ENCODE measurements around the gene ING4.

The ING4 gene

GRCh38 chr12:6643569-6644256 lies 19.2 kb downstream of the ING4 start:
- ATAC-seq (replicated peaks; ENCODE audit: extremely low read depth, poor library complexity, severe bottlenecking) (peak; percentile 36), DNase-seq (ENCODE audit: low spot score in 2 of 2) (no peak)
- H3K4me3 Mint-ChIP-seq: no peak overlapping the region
- peaks cover 18% of the 10 kb centered on the region for H3K4me1 Mint-ChIP-seq
- no peaks in the 10 kb centered on the region for H3K27me3 Mint-ChIP-seq
- no peak overlapping the region for H3K27ac Mint-ChIP-seq (ENCODE audit: low read depth)
- no peaks in the 10 kb centered on the region for H3K9me3 Mint-ChIP-seq
- H3K36me3 Mint-ChIP-seq (ENCODE audit: insufficient read depth): peaks cover 8% of the 10 kb centered on the region

- H3K9me3 Mint-ChIP-seq: no peaks in the 10 kb centered on the region
- no peaks in the 10 kb centered on the region for H3K27me3 Mint-ChIP-seq
- no peak overlapping the region for H3K27ac Mint-ChIP-seq (ENCODE audit: low read depth)
- DNase-seq (ENCODE audit: low spot score in 2 of 2) (no peak), ATAC-seq (replicated peaks; ENCODE audit: extremely low read depth, poor library complexity, severe bottlenecking) (no peak)
- H3K4me3 Mint-ChIP-seq: no peak overlapping the region
- H3K36me3 Mint-ChIP-seq (ENCODE audit: insufficient read depth): peaks cover 3% of the 10 kb centered on the region
- peaks cover 13% of the 10 kb centered on the region for H3K4me1 Mint-ChIP-seq
Measured at GRCh38 chr12:6641131-6641530, 21.8 kb downstream of the ING4 start.

GRCh38 chr12:6640497-6640896 lies 22.4 kb downstream of the ING4 start:
- DNase-seq (ENCODE audit: low spot score in 2 of 2) (no peak), ATAC-seq (replicated peaks; ENCODE audit: extremely low read depth, poor library complexity, severe bottlenecking) (no peak)
- Mint-ChIP-seq H3K4me3 (no peak overlapping the region), H3K36me3 (ENCODE audit: insufficient read depth) (peaks cover 6% of the 10 kb centered on the region), H3K27ac (ENCODE audit: low read depth) (no peak overlapping the region), H3K4me1 (peaks cover 18% of the 10 kb centered on the region), H3K27me3 (no peaks in the 10 kb centered on the region), H3K9me3 (no peaks in the 10 kb centered on the region)

DNA sequence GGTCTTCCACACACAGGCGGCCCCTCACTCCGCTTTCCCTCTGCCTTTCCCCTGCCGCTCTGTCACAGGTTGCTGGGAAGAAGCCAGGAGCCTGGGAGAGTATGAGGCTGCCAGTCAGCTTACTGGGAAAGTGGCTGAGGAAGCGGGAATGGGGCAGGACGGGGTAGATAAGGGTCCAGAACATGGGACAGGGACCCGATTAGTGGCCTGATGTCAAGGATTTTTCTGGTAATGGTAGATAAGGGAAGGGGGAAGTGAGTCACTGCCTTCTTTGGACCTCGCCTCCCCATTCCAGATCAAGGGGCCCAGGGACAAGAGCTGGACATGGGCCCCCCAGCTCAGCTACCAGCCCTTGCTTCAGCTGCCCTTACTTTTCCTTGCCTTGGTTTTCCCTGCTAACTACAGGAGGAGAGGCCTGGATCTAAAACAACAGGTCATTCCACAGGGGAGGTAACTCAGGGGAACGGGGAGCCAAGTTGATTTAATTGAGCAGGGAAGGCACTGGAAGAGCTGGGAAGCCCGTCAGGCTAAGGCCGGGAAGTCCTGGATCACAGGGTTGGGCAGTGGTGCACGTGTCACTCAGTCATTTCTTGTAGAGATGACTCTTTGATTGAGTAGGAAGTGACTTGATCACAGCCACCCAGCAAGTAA lies 23.6 kb downstream of the ING4 start:
- H3K36me3 Mint-ChIP-seq (ENCODE audit: insufficient read depth): peaks cover 9% of the 10 kb centered on the region
- ATAC-seq (replicated peaks; ENCODE audit: extremely low read depth, poor library complexity, severe bottlenecking) (no peak), DNase-seq (ENCODE audit: low spot score in 2 of 2) (no peak)
- no peaks in the 10 kb centered on the region for H3K9me3 Mint-ChIP-seq
- peaks cover 18% of the 10 kb centered on the region for H3K4me1 Mint-ChIP-seq
- no peak overlapping the region for H3K27ac Mint-ChIP-seq (ENCODE audit: low read depth)
- no peaks in the 10 kb centered on the region for H3K27me3 Mint-ChIP-seq
- no peak overlapping the region for H3K4me3 Mint-ChIP-seq

- Mint-ChIP-seq H3K27ac (ENCODE audit: low read depth) (no peak overlapping the region), H3K27me3 (no peaks in the 10 kb centered on the region), H3K4me3 (no peak overlapping the region), H3K4me1 (peaks cover 18% of the 10 kb centered on the region), H3K36me3 (ENCODE audit: insufficient read depth) (peaks cover 8% of the 10 kb centered on the region), H3K9me3 (no peaks in the 10 kb centered on the region)
- DNase-seq (ENCODE audit: low spot score in 2 of 2) (no peak), ATAC-seq (replicated peaks; ENCODE audit: extremely low read depth, poor library complexity, severe bottlenecking) (no peak)
Measured at GRCh38 chr12:6638305-6638704, 24.6 kb downstream of the ING4 start.

GRCh38 chr12:6635856-6636531 lies 26.9 kb downstream of the ING4 start, which contains the start of gene LPAR5:
Gene LPAR5 (minus strand): TSS chr12:6635959. CDS start chr12:6621248, 14,711 bp downstream.
- H3K27me3 Mint-ChIP-seq: no peaks in the 10 kb centered on the region
- peak within 1 kb of the TSS; percentile 89 for H3K27ac Mint-ChIP-seq (ENCODE audit: low read depth)
- ATAC-seq (replicated peaks; ENCODE audit: extremely low read depth, poor library complexity, severe bottlenecking) (peak; percentile 37), DNase-seq (ENCODE audit: low spot score in 2 of 2) (no peak)
- H3K9me3 Mint-ChIP-seq: no peaks in the 10 kb centered on the region
- H3K4me1 Mint-ChIP-seq: peaks cover 39% of the 10 kb centered on the region
- H3K4me3 Mint-ChIP-seq: peak within 1 kb of the TSS; percentile 76
- peaks cover 9% of the 10 kb centered on the region for H3K36me3 Mint-ChIP-seq (ENCODE audit: insufficient read depth)

DNA sequence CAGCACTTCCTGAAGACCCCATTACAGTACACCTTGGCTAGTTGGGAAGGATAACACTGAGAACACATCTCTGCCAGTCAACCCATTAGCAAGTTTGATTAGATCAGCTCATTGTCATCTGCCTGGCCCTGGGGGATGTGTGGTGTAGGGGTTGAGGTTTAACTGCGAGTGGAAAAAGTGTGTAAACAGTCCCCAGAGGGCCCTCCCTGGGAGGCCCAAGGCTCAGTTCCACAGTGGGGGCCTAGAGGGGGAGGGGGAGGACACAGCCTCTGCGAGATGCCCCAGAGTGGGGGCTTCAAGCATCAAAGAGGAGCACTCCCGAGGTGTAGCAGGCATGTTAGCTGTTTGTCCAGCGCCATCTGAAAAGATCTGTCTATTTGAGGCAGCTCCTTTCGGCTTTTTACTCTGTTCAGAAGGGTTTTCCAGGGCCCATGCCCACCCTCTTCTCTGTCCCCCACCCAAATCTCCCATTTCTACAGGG lies 27.5 kb downstream of the ING4 start:
- DNase-seq (ENCODE audit: low spot score in 2 of 2) (peak in 1 of 2 donors; percentile 21), ATAC-seq (replicated peaks; ENCODE audit: extremely low read depth, poor library complexity, severe bottlenecking) (peak; percentile 26)
- H3K27ac Mint-ChIP-seq (ENCODE audit: low read depth): peak overlapping the region; percentile 89
- H3K4me1 Mint-ChIP-seq: peaks cover 43% of the 10 kb centered on the region
- peaks cover 9% of the 10 kb centered on the region for H3K36me3 Mint-ChIP-seq (ENCODE audit: insufficient read depth)
- peak overlapping the region; percentile 76 for H3K4me3 Mint-ChIP-seq
- H3K9me3 Mint-ChIP-seq: no peaks in the 10 kb centered on the region
- H3K27me3 Mint-ChIP-seq: no peaks in the 10 kb centered on the region

DNA sequence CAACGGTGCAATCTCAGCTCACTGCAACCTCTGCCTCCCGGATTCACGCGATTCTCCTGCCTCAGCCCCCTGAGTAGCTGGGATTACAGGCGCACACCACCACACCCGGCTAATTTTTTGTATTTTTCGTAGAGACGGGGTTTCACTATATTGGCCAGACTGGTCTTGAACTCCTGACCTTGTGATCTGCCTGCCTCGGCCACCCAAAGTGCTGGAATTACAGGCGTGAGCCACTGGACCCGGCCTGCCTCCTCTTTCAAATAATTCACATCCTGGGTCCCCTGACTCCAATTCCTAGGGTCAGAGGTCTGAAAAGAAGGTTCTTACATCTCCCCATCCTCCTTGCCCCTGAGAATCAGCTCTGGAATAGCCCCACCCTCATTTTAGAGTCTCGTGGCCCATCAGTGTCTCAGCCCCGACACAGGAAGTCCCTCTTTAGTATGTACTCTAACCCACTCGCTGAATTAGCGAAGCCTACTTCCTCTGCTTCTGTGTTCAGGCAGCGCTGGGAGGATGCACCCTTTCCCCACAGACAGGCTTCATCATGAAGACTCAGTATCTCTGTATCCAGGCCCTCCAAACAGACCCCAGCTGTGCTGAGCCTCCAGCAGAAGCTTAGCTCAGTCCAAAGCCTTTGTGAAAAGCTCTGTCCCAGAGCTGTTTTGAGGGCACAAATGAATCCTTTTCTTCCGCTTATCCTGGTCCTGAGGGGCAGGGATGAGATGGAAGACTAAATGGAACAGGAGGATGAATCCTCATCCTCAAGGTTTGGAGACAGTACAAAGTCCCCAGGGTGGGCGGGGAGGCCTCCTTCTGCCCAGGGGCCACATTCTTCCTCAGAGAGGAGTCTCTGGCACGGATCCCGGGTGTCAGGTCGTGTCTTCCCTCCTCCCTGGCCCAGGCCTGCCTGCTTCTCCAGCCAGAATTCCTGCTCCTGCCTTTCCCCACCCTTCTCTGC lies 30.6 kb downstream of the ING4 start:
- Mint-ChIP-seq H3K27me3 (no peaks in the 10 kb centered on the region), H3K4me3 (peak overlapping the region; percentile 79), H3K27ac (ENCODE audit: low read depth) (peak overlapping the region; percentile 91), H3K4me1 (peaks cover 55% of the 10 kb centered on the region), H3K36me3 (ENCODE audit: insufficient read depth) (peaks cover 12% of the 10 kb centered on the region), H3K9me3 (no peaks in the 10 kb centered on the region)
- DNase-seq (ENCODE audit: low spot score in 2 of 2) (peak in 1 of 2 donors; percentile 41), ATAC-seq (replicated peaks; ENCODE audit: extremely low read depth, poor library complexity, severe bottlenecking) (peak; percentile 74)

GRCh38 chr12:6631549-6631961 lies 31.4 kb downstream of the ING4 start:
- no peaks in the 10 kb centered on the region for H3K9me3 Mint-ChIP-seq
- H3K4me1 Mint-ChIP-seq: peaks cover 59% of the 10 kb centered on the region
- peak overlapping the region; percentile 79 for H3K4me3 Mint-ChIP-seq
- H3K27ac Mint-ChIP-seq (ENCODE audit: low read depth): peak overlapping the region; percentile 91
- H3K36me3 Mint-ChIP-seq (ENCODE audit: insufficient read depth): peaks cover 15% of the 10 kb centered on the region
- no peak for DNase-seq (ENCODE audit: low spot score in 2 of 2)
- ATAC-seq (replicated peaks; ENCODE audit: extremely low read depth, poor library complexity, severe bottlenecking): peak; percentile 34
- H3K27me3 Mint-ChIP-seq: no peaks in the 10 kb centered on the region

GRCh38 chr12:6630736-6631135 lies 32.2 kb downstream of the ING4 start:
- Mint-ChIP-seq H3K27ac (ENCODE audit: low read depth) (peak overlapping the region; percentile 91), H3K9me3 (no peaks in the 10 kb centered on the region), H3K4me1 (peaks cover 54% of the 10 kb centered on the region), H3K27me3 (no peaks in the 10 kb centered on the region), H3K4me3 (peak overlapping the region; percentile 79), H3K36me3 (ENCODE audit: insufficient read depth) (peaks cover 12% of the 10 kb centered on the region)
- ATAC-seq (replicated peaks; ENCODE audit: extremely low read depth, poor library complexity, severe bottlenecking): no peak
- no peak for DNase-seq (ENCODE audit: low spot score in 2 of 2)

GRCh38 chr12:6627616-6628015 lies 35.3 kb downstream of the ING4 start:
- no peak for DNase-seq (ENCODE audit: low spot score in 2 of 2)
- peak overlapping the region; percentile 79 for H3K4me3 Mint-ChIP-seq
- peaks cover 41% of the 10 kb centered on the region for H3K4me1 Mint-ChIP-seq
- peak; percentile 65 for ATAC-seq (replicated peaks; ENCODE audit: extremely low read depth, poor library complexity, severe bottlenecking)
- no peaks in the 10 kb centered on the region for H3K9me3 Mint-ChIP-seq
- peak overlapping the region; percentile 83 for H3K27ac Mint-ChIP-seq (ENCODE audit: low read depth)
- H3K36me3 Mint-ChIP-seq (ENCODE audit: insufficient read depth): peaks cover 18% of the 10 kb centered on the region
- H3K27me3 Mint-ChIP-seq: no peaks in the 10 kb centered on the region

Data from central memory CD8-positive, alpha-beta T cell (primary cell).